Measurements from ENCODE around the gene MYH16.
"Not testable (repeated sequence)": the region's sequence is repeated elsewhere in the genome, so short reads cannot be mapped to it uniquely, and the experiment has no call there.

The MYH16 gene

GRCh38 chr7:99308461-99309074 is 35.9 kb downstream of the MYH16 start:
- DNase-seq = no peak

- DNase-seq = no peak
Measured at GRCh38 chr7:99309111-99309510, 36.5 kb downstream of the MYH16 start.

GRCh38 chr7:99310004-99310403 is 37.4 kb downstream of the MYH16 start:
- DNase-seq = no peak

- no peak for DNase-seq
Measured at GRCh38 chr7:99311702-99312101, 39.1 kb downstream of the MYH16 start.

- DNase-seq = peak; percentile 20 to 64 (median 58)
Measured at GRCh38 chr7:99312316-99313203, 39.9 kb downstream of the MYH16 start.

- no peak for DNase-seq
Measured at GRCh38 chr7:99313204-99313573, 40.5 kb downstream of the MYH16 start.

- DNase-seq = no peak
Measured at GRCh38 chr7:99314504-99314903, 41.9 kb downstream of the MYH16 start.

- DNase-seq = no peak
Measured at GRCh38 chr7:99320371-99320770, 47.7 kb downstream of the MYH16 start.

- not testable (repeated sequence) for DNase-seq
Measured at GRCh38 chr7:99322659-99323058, 50.0 kb downstream of the MYH16 start.

GRCh38 chr7:99324559-99324958 is 51.9 kb downstream of the MYH16 start:
- no peak for DNase-seq

GRCh38 chr7:99325001-99325493 is 52.4 kb downstream of the MYH16 start:
- no peak for DNase-seq

GRCh38 chr7:99325592-99326407 is 53.2 kb downstream of the MYH16 start, which contains the start of gene ARPC1A:
Gene ARPC1A, plus strand, starts transcription at chr7:99325898. Its CDS starts 7,456 bp downstream, at chr7:99333354.
- DNase-seq = peak; percentile 70 to 86 (median 80)

- no peak for DNase-seq
Measured at GRCh38 chr7:99326408-99326782, 53.8 kb downstream of the MYH16 start.

- not testable (repeated sequence) for DNase-seq
Measured at GRCh38 chr7:99330314-99330961, 57.8 kb downstream of the MYH16 start.

GRCh38 chr7:99331002-99331401 is 58.4 kb downstream of the MYH16 start:
- no peak for DNase-seq

GRCh38 chr7:99339595-99339994 is 67.0 kb downstream of the MYH16 start:
- no peak for DNase-seq

GRCh38 chr7:99340659-99341058 is 68.0 kb downstream of the MYH16 start:
- no peak for DNase-seq

- DNase-seq = no peak
Measured at GRCh38 chr7:99344061-99344647, 71.5 kb downstream of the MYH16 start.

GRCh38 chr7:99350641-99351040 is 78.0 kb downstream of the MYH16 start:
- not testable (repeated sequence) for DNase-seq

GRCh38 chr7:99352247-99352646 is 79.6 kb downstream of the MYH16 start:
- DNase-seq = no peak

GRCh38 chr7:99355098-99355497 is 82.5 kb downstream of the MYH16 start:
- DNase-seq = no peak

All from activated naive CD4-positive, alpha-beta T cell (primary cell).